GM20000 (cell line): Measurements from ENCODE around the gene FEM1B.

ENCODE experiments used
- DNase-seq: peaks from one replicate; pipeline ENCODE4 v3.0.0; 2012; ENCODE audit warnings: low spot score
- TF ChIP-seq, protein P1 (sequence below): IDR thresholded peaks from 2 replicates; pipeline ENCODE4 v1.5.1; 2012; ENCODE audit warnings: mild to moderate bottlenecking, control low read depth; ENCODE audit errors: extremely low read depth, missing control alignments

The FEM1B gene

DNA sequence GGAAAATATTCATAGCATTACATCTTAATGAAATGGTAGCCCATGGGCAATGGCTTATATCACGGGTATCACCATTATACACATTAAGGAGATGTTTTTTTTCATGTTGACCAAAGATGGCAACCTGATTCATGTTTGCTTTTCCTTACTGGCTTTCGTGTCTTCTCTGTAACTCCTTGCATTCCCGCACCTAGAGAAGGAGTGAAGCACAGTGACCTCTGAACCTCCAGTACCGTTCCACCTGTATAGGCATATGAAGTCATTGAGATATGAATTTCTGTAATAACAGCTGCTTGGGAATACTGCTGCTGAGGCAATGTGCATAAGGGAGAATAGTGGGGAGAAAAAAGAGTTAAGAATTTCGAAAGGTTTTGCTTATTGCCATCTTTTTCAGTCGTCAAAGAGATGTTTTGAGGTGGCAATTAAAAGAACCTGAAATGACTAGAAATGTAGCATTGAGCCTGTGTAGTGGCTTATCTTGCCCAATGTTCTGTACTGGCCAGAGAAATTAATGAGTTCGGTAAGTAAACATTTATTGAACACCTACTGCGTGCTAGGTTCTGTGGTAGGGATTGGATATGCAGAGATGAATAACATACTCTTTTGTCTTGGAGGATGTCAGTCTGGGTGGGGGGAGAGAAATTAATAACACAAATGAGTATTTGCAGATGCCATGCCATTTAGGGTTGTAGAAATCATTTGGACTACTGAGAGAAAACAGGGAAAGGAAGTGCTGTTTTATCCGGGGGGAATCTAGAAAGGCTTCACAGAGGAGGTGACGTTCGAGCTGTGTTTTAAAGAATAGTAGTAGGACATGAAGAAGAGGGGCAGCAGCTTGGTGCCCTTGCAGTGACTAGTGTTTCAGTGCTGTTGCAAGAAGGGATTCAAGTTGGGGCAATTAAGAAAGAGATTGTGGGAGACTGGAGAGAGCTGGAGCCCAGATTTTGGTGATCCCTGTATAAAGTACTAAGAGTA, 2.5 kb downstream of the FEM1B start:
- TF ChIP-seq, protein P1, sequence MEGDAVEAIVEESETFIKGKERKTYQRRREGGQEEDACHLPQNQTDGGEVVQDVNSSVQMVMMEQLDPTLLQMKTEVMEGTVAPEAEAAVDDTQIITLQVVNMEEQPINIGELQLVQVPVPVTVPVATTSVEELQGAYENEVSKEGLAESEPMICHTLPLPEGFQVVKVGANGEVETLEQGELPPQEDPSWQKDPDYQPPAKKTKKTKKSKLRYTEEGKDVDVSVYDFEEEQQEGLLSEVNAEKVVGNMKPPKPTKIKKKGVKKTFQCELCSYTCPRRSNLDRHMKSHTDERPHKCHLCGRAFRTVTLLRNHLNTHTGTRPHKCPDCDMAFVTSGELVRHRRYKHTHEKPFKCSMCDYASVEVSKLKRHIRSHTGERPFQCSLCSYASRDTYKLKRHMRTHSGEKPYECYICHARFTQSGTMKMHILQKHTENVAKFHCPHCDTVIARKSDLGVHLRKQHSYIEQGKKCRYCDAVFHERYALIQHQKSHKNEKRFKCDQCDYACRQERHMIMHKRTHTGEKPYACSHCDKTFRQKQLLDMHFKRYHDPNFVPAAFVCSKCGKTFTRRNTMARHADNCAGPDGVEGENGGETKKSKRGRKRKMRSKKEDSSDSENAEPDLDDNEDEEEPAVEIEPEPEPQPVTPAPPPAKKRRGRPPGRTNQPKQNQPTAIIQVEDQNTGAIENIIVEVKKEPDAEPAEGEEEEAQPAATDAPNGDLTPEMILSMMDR = no peak
- DNase-seq = no peak

DNA sequence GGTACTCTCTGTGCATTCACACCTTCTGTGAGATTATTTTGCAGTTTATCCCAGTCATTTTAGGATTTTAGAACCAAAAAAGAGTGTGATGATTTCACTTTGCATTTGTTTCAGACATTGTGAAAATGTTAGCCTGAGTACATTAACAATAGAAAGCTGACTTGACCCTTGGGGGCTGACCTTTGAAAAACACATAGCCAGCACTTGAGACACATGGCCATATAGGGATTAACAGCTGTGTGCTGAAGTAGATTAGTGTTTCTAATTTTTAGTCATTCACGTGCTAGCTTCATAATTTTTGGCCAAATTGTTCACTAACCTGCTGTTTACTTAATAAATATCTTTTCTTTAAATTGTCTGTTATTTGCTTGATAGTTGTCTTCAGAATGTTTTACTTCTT, 3.5 kb downstream of the FEM1B start:
- DNase-seq = no peak
- TF ChIP-seq, protein P1 = no peak

DNA sequence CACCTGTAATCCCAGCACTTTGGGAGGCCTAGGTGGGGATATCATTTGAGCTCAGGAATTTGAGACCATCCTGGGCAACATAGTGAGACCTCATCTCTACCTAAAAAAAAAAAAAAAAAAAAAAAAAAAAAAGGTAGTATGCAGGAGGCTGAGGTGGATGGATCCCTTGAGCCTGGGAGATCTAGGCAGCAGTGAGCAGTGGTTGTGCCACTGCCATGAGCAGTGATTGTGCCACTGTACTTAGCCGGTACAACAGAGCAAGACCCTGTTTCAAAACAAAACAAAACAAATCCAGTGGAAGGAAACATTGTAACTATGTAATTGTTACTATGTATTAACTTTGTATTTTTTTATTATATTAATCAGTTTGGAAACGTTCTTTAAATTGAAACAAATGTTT, 5.9 kb downstream of the FEM1B start:
- DNase-seq = no peak
- TF ChIP-seq, protein P1 = no peak

DNA sequence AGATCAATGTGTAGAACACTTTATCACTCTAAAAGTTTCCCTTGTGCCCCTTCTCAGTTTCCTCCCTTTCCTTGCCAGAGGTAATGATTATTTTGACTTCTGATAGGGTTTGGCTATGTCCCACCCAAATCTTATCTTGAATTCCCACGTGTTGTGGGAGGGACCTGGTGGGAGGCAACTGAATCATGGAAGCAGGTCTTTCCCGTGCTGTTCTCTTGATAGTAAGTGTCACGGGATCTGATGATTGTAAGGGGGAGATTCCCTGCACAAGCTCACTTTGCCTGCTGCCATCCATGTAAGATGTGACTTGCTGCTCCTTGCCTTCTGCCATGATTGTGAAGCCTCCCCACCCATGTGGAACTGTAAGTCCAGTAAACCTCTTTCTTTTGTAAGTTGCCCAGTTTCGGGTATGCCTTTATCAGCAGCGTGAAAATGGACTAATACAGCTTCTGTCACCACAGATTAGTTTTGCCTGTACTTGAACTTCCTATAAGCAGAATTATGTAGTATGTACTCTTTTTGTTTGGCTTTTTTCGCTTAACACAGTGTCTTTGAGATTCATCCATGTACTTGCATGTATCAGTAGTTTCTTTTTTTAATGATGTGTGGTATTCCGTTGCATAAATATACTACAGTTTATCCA, 7.2 kb downstream of the FEM1B start:
- DNase-seq = no peak
- TF ChIP-seq, protein P1 = no peak

GRCh38 chr15:68285259-68285980, 7.9 kb downstream of the FEM1B start:
- TF ChIP-seq, protein P1 = no peak
- no peak for DNase-seq

GRCh38 chr15:68286256-68286655, 8.7 kb downstream of the FEM1B start:
- DNase-seq = no peak
- TF ChIP-seq, protein P1 = no peak

DNA sequence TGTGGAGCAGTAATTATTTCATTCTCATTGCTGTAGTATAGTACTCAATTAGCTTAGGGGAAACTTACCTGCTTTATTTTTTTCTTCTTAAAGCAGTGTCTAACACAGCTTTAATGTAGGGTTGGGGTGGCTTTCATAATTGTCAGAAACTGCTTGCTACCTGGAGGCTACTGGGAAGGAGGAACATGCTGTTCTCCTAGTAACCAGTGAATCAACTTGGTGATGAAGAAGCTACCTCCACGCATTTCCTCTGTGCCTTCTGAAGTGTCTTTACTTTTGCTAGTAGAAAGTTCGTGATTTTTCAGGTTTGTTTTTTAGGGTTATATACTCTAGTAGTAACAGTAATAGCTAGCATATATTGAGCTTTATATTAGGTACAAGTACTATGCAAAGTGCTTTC, 11.5 kb downstream of the FEM1B start:
- TF ChIP-seq, protein P1 = no peak
- no peak for DNase-seq
